ENCODE measurements around the gene IGLON5. TPM values are rescaled to one million over a fixed set of nuclear protein-coding genes. Genes with fewer than 3 reads are reported as not detected.

IGLON5 gene
- not detected in 2 replicates for total RNA-seq (2014; rRNA removed; shearing (Covaris generic); ENCODE audit: low replicate concordance)

GRCh38 chr19:51311351-51312257, at the start of gene IGLON5:
TSS of gene IGLON5 (plus strand) at chr19:51311644. CDS start at chr19:51311848, 204 bp downstream.
- DNase-seq (ENCODE audit: low read depth), result no peak
- in situ Hi-C loops (cut with HindIII; ENCODE audit: low pct_unique_long_range_greater_than_20kb, low sequenced_read_pairs), result no loop called here

GRCh38 chr19:51263808-51264207, 47.6 kb upstream of the IGLON5 start:
- in situ Hi-C loops (cut with HindIII; ENCODE audit: low pct_unique_long_range_greater_than_20kb, low sequenced_read_pairs), result no loop called here
- no peak for DNase-seq (ENCODE audit: low read depth)

GRCh38 chr19:51271067-51271466, 40.4 kb upstream of the IGLON5 start:
- DNase-seq (ENCODE audit: low read depth), result no peak
- in situ Hi-C loops (cut with HindIII; ENCODE audit: low pct_unique_long_range_greater_than_20kb, low sequenced_read_pairs), result no loop called here

GRCh38 chr19:51272183-51272810, 39.1 kb upstream of the IGLON5 start:
- DNase-seq (ENCODE audit: low read depth), result peak; percentile 30
- in situ Hi-C loops (cut with HindIII; ENCODE audit: low pct_unique_long_range_greater_than_20kb, low sequenced_read_pairs), result no loop called here

GRCh38 chr19:51274049-51274770, 37.2 kb upstream of the IGLON5 start:
- peak; percentile 93 for DNase-seq (ENCODE audit: low read depth)
- in situ Hi-C loops (cut with HindIII; ENCODE audit: low pct_unique_long_range_greater_than_20kb, low sequenced_read_pairs), result no loop called here

- in situ Hi-C loops (cut with HindIII; ENCODE audit: low pct_unique_long_range_greater_than_20kb, low sequenced_read_pairs), result no loop called here
These were observed 34.3 kb upstream of the IGLON5 start for GRCh38 chr19:51277112-51277511.

GRCh38 chr19:51282335-51282734, 29.1 kb upstream of the IGLON5 start:
- no peak for DNase-seq (ENCODE audit: low read depth)
- in situ Hi-C loops (cut with HindIII; ENCODE audit: low pct_unique_long_range_greater_than_20kb, low sequenced_read_pairs), result no loop called here

More at GRCh38 chr19:51277112-51277511, 34.3 kb upstream of the IGLON5 start:
- DNase-seq (ENCODE audit: low read depth), result no peak

- in situ Hi-C loops (cut with HindIII; ENCODE audit: low pct_unique_long_range_greater_than_20kb, low sequenced_read_pairs), result no loop called here
- no peak for DNase-seq (ENCODE audit: low read depth)
These were observed 25.8 kb upstream of the IGLON5 start for GRCh38 chr19:51285682-51286081.

GRCh38 chr19:51289635-51290034, 21.8 kb upstream of the IGLON5 start:
- no peak for DNase-seq (ENCODE audit: low read depth)
- in situ Hi-C loops (cut with HindIII; ENCODE audit: low pct_unique_long_range_greater_than_20kb, low sequenced_read_pairs), result no loop called here

- no peak for DNase-seq (ENCODE audit: low read depth)
- in situ Hi-C loops (cut with HindIII; ENCODE audit: low pct_unique_long_range_greater_than_20kb, low sequenced_read_pairs), result no loop called here
These were observed 18.5 kb upstream of the IGLON5 start for GRCh38 chr19:51292971-51293370.

GRCh38 chr19:51293571-51294210, 17.8 kb upstream of the IGLON5 start:
- in situ Hi-C loops (cut with HindIII; ENCODE audit: low pct_unique_long_range_greater_than_20kb, low sequenced_read_pairs), result no loop called here

GRCh38 chr19:51294211-51294976, 17.1 kb upstream of the IGLON5 start:
- DNase-seq (ENCODE audit: low read depth), result no peak
- in situ Hi-C loops (cut with HindIII; ENCODE audit: low pct_unique_long_range_greater_than_20kb, low sequenced_read_pairs), result no loop called here

More at GRCh38 chr19:51293571-51294210, 17.8 kb upstream of the IGLON5 start:
- DNase-seq (ENCODE audit: low read depth), result no peak

- no peak for DNase-seq (ENCODE audit: low read depth)
- in situ Hi-C loops (cut with HindIII; ENCODE audit: low pct_unique_long_range_greater_than_20kb, low sequenced_read_pairs), result no loop called here
These were observed 16.5 kb upstream of the IGLON5 start for GRCh38 chr19:51294977-51295375.

- in situ Hi-C loops (cut with HindIII; ENCODE audit: low pct_unique_long_range_greater_than_20kb, low sequenced_read_pairs), result no loop called here
- DNase-seq (ENCODE audit: low read depth), result peak; percentile 22
These were observed 15.9 kb upstream of the IGLON5 start for GRCh38 chr19:51295382-51296126.

- in situ Hi-C loops (cut with HindIII; ENCODE audit: low pct_unique_long_range_greater_than_20kb, low sequenced_read_pairs), result no loop called here
- DNase-seq (ENCODE audit: low read depth), result no peak
These were observed 14.9 kb upstream of the IGLON5 start for GRCh38 chr19:51296336-51297093.

GRCh38 chr19:51297406-51297805, 14.0 kb upstream of the IGLON5 start:
- DNase-seq (ENCODE audit: low read depth), result no peak
- in situ Hi-C loops (cut with HindIII; ENCODE audit: low pct_unique_long_range_greater_than_20kb, low sequenced_read_pairs), result no loop called here

Measured in Caki2 (cell line).